PC-9 (cell line): ENCODE measurements around the gene DHX8.

Experiments
- CTCF ChIP-seq: fragments of 200-600 bp; sonication (generic); conservative IDR thresholded peaks from 2 replicates; pipeline ENCODE4 v1.6.1; 2017; ENCODE audit warnings: mixed run types, antibody characterized with exemption, mild to moderate bottlenecking, moderate library complexity
- EZH2 ChIP-seq: fragments of 200-600 bp; sonication (generic); IDR thresholded peaks from 2 replicates; pipeline ENCODE4 v1.8.0; 2017; ENCODE audit warnings: antibody characterized with exemption, low read depth

GRCh38 chr17:43528988-43529814 lies 45.4 kb downstream of the DHX8 start:
- no peak for TF ChIP-seq CTCF
- no peak for TF ChIP-seq EZH2
